ENCODE results near the gene OCLN.
"Not testable (repeated sequence)": the region's sequence is repeated elsewhere in the genome, so short reads cannot be mapped to it uniquely, and the experiment has no call there.

Gene OCLN

GRCh38 chr5:69491838-69492390 is 676 bp upstream of the OCLN start:
- DNase-seq: no peak

- peak; percentile 68 for DNase-seq
Observed at GRCh38 chr5:69492923-69493395, 369 bp downstream of the OCLN start.

GRCh38 chr5:69493396-69494133 is 975 bp downstream of the OCLN start:
- DNase-seq: peak; percentile 77

GRCh38 chr5:69494452-69494851 is 1.9 kb downstream of the OCLN start:
- no peak for DNase-seq

- no peak for DNase-seq
Observed at GRCh38 chr5:69497006-69497520, 4.5 kb downstream of the OCLN start.

- DNase-seq: no peak
Observed at GRCh38 chr5:69498384-69498783, 5.8 kb downstream of the OCLN start.

- DNase-seq: no peak
Observed at GRCh38 chr5:69502367-69502766, 9.8 kb downstream of the OCLN start.

- DNase-seq: no peak
Observed at GRCh38 chr5:69502767-69503488, 10.3 kb downstream of the OCLN start.

- DNase-seq: no peak
Observed at GRCh38 chr5:69504036-69504435, 11.4 kb downstream of the OCLN start.

- DNase-seq: no peak
Observed at GRCh38 chr5:69505306-69505705, 12.7 kb downstream of the OCLN start.

- peak; percentile 23 for DNase-seq
Observed at GRCh38 chr5:69509212-69509611, 16.6 kb downstream of the OCLN start.

- no peak for DNase-seq
Observed at GRCh38 chr5:69510694-69511093, 18.1 kb downstream of the OCLN start.

- DNase-seq: no peak
Observed at GRCh38 chr5:69512740-69513260, 20.2 kb downstream of the OCLN start.

GRCh38 chr5:69515570-69515969 is 23.0 kb downstream of the OCLN start:
- DNase-seq: not testable (repeated sequence)

GRCh38 chr5:69516769-69517168 is 24.2 kb downstream of the OCLN start:
- no peak for DNase-seq

GRCh38 chr5:69517763-69518212 is 25.2 kb downstream of the OCLN start:
- no peak for DNase-seq

- no peak for DNase-seq
Observed at GRCh38 chr5:69519285-69519684, 26.7 kb downstream of the OCLN start.

GRCh38 chr5:69522035-69522434 is 29.4 kb downstream of the OCLN start:
- DNase-seq: no peak

- DNase-seq: no peak
Observed at GRCh38 chr5:69525490-69525889, 32.9 kb downstream of the OCLN start.

- DNase-seq: no peak
Observed at GRCh38 chr5:69526660-69527059, 34.1 kb downstream of the OCLN start.

GRCh38 chr5:69527128-69527770 is 34.7 kb downstream of the OCLN start:
- DNase-seq: peak; percentile 61

GRCh38 chr5:69528035-69528434 is 35.4 kb downstream of the OCLN start:
- no peak for DNase-seq

GRCh38 chr5:69528609-69529008 is 36.0 kb downstream of the OCLN start:
- no peak for DNase-seq
